Non-pigmented ciliary epithelial cell (primary cell): ENCODE data around the gene LEUTX.
"Not testable (repeated sequence)": the region's sequence is repeated elsewhere in the genome, so short reads cannot be mapped to it uniquely, and the experiment has no call there.

Source experiments
- DNase-seq: peaks from one replicate; pipeline ENCODE4 v3.0.0-alpha.2; 2010; ENCODE audit warnings: low read depth

Gene LEUTX

DNA sequence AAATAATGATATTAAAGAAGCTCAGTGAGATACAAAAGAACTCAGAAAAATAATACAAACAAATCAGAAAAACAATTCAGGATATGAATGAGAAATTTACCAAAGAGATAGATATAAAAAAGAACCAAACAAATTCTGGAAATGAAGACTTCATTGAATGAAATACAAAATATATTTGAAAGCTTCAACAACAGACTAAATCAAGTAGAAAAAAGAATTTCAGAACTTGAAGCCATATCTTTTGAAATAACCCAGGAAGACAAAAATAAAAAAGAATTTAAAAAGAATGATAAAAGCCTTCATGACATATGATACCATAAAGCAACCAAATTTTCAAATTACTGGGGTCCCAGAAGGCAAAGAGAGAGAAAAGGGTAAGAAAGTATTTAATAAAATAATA is 9.6 kb downstream of the LEUTX start:
- no peak for DNase-seq

DNA sequence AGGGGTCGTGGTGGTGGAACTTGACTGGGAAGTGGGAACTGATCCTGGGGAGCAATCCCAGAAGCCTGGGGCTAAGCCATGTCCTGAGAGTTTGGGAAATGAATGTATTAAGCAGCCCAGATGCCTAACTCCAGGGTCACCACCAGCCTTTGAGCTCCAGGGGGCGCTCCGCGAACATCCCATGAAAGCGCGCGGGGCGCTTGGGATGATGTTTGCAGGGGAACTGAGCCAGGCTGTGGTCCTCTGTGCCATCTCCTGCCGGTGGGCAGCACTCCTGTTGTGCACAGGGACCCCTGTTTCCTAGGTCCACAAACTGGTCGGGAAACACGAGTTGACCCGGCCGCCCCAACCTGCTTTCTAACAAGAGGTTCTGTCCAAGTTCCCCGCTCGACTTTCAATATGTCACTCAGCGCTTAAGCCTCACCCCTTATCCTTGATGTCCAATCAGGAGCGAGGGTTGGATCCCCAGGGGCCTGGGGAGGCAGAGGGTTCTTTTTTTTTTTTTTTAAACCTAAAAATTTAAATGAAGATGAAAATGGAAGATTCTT is 14.4 kb downstream of the LEUTX start:
- peak; percentile 26 for DNase-seq

DNA sequence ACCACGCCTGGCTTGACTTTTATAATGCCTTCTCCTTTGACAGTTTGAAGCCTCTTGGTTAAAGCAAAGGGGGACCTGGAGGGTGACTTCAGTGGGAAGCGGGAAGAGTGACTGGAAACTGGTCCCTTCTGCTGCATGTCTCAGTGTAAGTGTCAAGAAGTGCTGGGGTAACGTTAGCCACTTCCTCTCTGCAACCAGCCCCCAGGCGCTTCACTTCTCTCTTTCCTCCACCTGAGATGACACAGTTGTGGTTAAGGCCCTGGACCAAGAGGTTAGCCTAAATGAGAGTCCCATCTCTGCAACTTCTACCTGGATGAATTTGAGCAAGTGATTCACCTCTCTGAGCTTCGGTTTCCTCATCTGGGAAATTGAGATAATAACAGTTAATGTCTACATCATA is 16.3 kb downstream of the LEUTX start:
- no peak for DNase-seq

DNA sequence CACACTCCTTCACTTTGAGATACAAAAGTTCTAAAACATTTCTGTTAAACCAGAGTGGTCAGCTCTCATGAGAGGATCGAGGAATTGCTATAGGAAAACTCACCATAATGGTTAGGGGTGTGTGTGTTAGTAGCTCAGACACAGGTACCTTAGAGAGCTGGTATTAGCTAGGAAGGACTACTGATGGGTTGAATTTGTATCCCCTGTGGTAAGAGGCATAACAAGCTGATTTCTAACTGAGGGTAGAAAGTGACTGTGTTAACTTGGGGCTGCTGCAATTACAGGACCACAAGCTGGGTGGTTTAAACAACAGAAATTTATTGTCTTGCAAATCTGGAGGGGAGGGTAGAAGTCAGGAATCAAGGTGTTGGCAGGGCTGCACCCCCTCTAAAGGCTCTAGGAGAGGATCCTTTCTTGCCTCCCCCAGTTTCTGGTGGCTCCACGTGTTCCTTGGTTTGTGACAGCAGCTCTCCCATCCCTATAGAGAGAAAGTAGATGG is 17.4 kb downstream of the LEUTX start:
- no peak for DNase-seq

DNA sequence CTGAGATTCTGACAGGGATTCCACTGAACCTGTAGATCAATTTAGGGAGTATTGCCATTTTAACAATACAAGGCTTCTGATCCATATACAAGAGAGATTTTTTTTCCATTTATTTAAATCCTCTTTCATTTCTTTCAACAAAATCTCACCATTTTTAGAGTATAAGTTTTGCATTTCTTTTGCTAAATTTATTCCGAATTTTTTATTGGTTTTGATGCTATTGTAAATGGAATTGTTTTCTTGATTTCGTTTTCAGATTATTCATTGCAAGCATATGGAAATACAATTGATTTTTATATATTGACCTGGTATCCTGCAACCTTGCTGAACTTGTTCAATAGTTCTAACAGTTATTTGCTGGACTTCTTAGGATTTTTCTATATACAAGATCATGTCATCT is 18.4 kb downstream of the LEUTX start:
- DNase-seq = no peak

DNA sequence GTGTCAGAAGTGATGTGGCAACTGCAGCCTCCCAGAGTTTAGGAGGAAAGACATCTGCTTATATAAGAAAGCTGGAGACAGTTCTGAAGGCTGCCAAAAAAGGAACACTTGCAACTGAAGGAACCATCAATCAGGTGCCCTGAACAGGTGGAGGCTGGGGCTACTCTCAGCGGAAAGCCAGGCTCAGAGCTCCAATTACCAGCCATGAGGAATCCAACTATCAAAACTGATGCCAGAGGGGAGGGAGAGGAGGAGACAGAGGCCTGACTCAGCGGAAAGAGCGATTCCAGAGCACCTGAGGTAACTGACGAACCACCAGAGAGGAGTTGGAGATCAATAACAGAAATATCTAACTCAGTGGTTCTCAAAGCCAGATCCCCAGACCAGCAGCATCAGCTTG is 24.3 kb downstream of the LEUTX start:
- DNase-seq = no peak

DNA sequence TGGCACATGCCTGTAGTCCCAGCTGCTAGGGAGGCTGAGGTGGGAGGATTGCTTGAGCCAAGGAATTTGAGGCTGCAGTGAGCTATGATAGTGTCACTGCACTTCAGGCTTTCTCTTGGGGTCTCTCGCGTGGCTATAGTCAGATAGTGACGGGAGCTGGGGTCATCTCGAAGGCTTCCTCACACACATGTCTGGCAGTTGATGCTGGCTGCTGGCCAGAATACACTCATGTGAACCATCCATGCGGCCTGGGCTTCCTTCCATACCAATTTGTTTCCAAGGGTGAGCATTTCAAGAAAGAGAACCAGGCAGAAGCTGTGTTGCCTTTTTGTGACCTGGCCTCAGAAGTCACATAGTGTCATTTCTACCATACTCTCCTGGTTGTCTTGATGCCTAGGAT is 26.4 kb downstream of the LEUTX start:
- no peak for DNase-seq

DNA sequence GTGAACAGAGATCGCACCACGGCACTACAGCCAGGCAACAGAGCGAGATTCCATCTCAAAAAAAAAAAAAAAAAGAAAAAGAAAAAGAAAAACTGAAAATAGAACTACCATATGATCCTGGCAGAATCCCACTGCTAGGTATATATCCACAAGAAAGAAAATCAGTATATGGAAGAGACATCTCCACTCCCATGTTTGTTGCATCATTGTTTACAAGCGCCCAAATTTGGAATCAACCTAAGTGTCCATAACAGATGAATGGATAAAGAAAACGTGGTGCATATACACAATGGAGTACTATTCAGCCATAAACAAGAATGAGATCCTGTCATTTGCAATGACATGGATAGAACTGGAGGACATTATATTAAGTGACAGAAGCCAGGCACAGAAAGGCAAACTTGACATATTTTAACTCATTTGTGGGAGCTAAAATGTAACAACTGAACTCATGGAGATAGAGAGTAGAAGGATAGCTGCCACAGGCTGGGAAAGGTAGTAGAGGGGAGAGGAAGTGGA is 29.3 kb downstream of the LEUTX start:
- DNase-seq = no peak

DNA sequence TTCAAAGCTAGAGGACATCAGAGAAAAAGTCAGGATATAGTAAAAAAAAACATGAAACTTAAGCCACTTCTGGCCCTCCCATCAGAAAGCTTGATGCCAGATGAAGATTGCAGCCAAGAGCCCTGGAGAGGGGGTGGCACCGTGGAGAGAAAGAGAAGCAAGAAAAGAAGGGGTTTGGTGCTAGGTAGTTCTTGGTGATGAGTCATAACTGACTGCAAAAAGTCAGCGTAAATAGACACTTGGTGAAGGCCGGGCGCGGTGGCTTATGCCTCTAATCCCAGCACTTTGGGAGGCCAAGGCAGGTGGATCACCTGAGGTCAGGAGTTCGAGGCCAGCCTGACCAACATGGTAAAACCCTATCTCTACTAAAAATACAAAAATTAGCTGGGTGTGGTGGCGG is 30.0 kb downstream of the LEUTX start:
- not testable (repeated sequence) for DNase-seq

DNA sequence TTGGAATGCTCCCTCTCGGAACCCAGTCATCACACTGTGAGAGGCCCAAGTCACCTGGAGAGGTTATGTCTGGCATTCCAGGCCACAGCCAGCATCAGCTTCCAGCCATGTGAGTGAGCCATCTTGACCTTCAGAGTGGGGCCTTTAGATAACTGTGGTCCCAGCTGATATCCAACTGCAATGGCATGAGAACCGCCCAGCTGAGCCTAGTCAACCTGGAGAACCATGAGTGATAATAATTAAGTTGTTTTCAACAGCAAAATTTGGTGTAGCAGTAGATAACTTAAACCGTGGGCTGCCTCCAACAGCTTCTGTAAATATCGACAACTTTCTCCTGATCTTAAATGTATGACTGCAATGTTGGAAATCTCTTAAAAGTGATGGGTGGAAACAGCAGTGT is 30.7 kb downstream of the LEUTX start:
- no peak for DNase-seq

DNA sequence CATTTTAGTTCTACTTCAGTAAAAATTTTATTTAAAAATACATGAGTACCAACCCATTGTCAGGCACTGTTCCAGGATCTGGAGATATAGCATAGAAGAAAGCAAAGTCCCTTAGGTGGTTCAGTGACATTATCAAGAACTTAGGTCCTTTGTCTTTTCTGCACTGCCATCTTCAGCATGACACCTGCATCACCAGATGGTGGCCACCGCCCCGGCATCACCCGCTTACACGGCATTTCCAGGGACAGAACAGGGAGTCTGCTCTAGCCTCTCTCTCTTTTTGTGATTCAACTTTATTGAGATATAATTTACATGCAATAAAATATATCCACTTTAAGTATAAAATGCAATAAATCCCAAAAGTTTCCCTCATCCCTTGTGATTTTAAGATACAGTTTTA is 31.8 kb downstream of the LEUTX start:
- DNase-seq = no peak

DNA sequence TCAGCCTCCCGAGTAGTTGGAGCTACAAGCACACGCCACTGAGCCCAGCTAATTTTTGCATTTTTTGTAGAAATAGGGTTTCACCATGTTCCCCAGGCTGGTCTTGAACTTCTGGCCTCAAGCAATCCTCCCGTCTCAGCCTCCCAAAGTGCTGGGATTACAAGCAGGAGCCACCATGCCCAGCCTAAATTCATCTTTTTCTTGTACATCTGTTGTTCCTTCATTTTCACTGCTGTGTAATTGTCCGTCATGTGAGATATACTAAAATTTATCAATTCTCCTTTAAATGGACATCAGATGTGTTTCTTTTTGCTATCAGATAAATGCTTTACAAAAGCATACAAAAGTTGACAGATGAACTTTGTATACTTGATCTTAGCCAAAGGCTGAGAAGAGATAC is 32.4 kb downstream of the LEUTX start:
- no peak for DNase-seq

DNA sequence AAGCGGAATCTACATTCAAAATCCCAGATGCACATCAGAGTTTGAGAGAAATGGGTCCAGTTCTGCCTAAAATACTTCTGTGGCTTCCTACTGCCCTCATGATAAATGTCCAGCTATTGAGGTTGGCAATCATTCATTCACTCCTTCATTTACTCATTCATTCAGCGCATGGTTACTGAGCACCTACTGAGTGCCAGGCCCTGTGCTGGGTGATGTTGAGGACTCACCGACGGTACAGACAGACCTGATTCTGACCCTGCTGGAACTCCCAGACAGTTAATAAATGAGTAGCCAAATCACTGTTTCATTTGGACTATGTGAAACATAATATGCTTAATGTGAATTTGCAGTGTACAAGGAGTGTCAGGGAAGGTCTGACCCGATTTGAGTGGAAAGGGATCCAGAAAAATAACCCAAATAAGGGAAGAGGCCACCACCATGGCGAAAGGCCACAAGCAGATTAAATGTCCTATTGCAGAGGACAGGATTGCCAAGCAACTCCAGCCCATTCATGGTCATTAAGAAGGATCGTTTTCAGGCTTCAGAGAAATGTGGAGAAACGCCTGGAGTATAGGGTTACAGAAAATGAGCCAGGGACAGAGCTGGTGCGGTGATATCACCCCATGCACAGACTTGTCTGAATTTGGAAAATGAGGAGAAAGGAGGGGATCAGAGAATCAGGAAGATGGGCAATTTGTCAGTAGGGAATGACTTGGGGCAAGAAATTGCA is 34.8 kb downstream of the LEUTX start:
- DNase-seq = no peak

DNA sequence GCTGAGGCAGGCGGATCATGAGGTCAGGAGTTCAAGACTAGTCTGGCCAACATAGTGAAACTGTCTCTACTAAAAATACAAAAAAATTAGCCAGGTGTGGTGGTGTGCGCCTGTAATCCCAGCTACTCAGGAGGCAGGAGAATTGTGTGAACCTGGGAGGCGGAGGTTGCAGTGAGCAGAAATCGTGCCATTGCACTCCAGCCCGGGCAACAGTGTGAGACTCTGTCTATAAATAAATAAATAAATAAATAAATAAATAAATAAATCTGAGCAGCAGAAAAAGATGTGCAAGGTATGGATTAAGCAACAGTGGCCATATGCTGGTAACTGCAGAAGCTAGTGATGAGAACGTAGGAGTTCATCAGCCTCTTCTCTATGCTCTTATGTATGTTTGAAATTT is 35.5 kb downstream of the LEUTX start:
- DNase-seq = not testable (repeated sequence)

DNA sequence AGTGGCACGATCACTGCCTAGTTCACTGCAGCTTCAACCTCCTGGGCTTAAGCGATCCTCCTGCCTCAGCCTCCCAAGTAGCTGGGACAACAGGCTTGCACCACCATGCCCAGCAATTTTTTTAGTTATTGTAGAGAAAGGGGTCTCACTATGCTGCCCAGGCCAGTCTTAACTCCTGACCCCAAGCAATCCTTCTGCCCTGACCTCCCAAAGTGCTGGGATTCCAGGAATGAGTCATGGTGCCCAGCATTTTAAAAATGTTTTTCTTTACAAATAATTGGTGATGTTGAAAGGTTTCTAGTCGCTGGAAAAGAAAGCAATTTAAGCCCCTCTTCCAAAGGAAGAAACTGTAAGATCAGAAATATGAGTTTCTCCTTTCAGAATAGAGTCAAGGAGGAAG is 35.9 kb downstream of the LEUTX start:
- no peak for DNase-seq

DNA sequence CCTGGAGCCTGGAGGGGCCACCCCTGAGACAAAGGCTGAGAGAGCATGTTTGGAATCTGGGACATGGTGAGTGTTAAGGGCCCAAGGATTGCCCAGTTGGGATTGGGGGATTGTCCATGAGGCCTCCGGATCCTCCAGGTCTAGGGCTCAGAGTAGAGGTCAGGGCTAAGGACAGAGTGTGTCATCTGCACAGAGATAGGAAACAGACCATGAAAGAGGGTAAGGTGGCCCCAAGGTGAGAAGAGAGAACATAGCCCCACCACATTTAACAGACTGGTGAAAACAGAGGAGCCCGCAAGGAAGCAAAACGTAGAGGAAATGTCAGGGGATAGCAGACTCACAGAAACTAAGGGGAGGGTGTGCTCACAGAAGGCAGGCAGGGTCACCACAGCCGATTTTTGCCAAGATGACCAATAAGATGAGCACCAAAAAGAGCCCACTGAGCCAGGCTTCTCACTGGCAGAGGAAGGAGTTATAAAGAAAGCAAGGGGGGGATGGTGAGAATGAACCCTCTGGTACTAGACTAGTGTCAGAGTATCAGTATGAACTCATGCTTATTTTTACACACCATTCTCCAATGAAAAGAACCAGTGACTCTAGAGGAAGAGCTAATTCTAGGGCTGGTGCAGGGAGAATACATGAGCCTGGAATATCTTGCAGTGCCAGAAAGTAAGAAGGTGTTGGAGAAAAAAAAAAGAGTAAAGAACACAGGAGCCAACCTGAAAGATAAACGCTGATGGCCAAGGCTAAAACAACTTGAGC is 37.8 kb downstream of the LEUTX start:
- no peak for DNase-seq

DNA sequence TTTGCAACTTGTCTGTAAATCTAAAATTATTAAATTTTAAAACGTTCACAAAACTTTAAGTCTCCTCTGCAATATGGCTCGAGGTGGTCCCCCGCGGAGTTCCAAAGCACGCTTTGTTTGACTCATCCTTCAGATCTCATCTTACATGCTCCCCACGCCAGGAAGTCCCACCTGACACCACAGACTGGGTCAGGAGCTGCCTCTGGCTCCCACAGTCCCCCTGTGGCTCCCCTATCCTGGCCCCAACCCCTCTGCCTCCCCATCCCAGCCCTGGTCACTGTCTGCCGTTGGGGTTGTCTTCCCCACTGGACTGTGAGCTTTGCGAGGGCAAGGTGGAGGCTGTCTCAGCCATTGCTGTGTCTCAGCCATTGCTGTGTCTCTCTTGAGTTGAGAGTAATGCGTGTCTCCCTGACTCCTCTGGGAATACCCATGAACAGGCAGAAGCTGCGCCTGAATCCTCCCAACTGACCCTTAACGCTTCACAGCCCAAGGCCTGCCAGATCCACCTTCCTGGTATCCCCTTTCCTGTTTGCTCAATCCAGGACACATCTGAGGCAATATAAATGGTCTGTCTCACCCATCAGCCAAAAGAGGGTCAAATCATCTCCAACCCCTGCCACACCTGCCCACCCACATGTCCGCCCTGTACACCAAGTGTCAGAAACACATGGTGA is 39.4 kb downstream of the LEUTX start:
- DNase-seq = no peak

DNA sequence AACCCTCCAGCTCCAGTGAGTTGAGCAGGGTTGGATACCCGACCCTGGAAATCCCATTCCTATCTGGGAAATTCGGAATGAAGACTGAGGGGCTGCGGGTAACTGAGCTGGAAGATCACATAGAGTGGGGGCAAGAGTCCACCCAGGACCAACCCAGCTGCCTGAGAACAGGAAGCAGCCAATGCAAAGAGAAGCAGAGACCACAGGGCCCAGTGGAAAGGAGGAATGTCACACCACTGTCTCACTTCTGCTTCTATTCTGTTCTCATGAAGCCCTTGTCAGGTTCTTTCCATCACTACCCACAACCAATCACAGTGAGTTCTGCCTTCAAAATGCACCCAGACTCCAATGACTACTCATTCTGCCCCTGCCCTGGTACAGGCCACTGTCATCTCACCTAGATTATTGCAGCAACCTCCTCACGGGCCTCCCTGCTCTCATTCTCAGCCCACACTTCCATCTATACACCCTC is 40.0 kb downstream of the LEUTX start:
- no peak for DNase-seq

DNA sequence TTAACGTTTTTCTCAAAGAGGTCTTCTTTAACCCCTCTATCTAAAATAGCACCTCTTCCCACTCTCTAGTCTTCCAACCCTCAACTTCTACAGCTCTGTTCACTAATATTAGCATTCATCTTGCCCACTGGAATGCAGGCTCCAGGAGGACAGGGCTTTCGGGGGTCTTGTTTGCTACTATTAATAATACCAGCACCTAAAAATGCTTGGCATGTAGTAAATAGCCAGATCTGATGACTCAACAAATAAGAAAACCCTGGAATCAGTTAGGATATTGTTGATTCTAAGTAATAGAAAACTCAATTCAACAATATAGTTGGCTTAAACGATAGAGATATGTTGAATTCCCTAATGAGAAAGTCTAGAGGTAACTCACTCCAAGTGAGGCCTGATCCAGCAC is 41.1 kb downstream of the LEUTX start:
- no peak for DNase-seq

DNA sequence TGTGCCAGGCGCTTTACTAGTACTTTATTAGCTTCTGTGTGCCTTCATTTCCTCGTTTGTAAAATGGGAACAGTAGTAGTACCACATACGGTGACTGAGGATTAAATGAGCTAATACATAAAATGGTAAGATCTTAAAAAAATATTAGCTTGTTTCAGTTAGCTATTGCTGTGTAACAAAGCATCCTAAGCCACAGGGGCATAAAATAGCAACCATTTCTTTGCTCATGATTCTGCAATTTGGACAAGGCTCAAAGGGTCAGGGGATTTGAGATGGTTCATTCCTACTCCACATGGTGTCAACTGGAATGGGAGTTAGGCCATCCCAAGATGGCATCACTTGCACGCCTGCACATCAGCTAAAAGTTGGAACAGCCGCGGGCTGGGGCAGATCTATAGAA is 42.0 kb downstream of the LEUTX start:
- no peak for DNase-seq

DNA sequence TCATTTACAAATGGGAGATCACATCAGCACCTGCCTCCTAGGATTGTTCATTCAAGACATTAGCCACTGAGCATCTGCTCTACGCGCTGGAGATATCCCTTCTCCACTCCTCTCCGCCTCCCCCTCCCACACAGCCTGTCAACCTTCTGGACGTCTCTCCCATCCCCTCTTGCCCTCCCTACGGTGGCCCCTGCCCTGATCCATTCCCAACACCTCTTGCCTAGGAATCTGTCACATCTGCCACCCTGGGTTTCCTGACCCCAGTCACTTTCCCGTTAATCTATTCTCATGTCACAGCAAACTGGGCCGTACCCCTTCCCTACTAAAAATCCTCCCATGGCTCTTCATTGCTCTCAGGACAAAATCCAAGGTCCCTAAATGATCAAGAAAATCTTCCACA is 45.0 kb downstream of the LEUTX start:
- no peak for DNase-seq
